T-helper 1 cell treated with Interleukin-12 subunit alpha and Interleukin-12 subunit beta and Interleukin-4 antibody, amounts not matched to agents 30 μg/mL and 1 μg/mL, for 36 hours (primary cell): ENCODE results near the gene POLE.

Experiments
- H3K27ac Mint-ChIP-seq: one replicate; pipeline ENCODE4 v1.8.0; 2021; ENCODE audit warnings: mild to moderate bottlenecking, mixed read lengths
- H3K27me3 Mint-ChIP-seq: one replicate; pipeline ENCODE4 v1.8.0; 2021; ENCODE audit warnings: low read depth, mixed read lengths
- H3K36me3 Mint-ChIP-seq: one replicate; pipeline ENCODE4 v1.8.0; 2021; ENCODE audit warnings: low read depth, mixed read lengths
- H3K4me1 Mint-ChIP-seq: one replicate; pipeline ENCODE4 v1.8.0; 2021; ENCODE audit warnings: low read depth, mixed read lengths
- H3K4me3 Mint-ChIP-seq: one replicate; pipeline ENCODE4 v1.8.0; 2021; ENCODE audit warnings: mild to moderate bottlenecking, moderate library complexity, mixed read lengths
- H3K9me3 Mint-ChIP-seq: one replicate; pipeline ENCODE4 v1.8.0; 2021; ENCODE audit warnings: mixed read lengths

POLE gene

DNA sequence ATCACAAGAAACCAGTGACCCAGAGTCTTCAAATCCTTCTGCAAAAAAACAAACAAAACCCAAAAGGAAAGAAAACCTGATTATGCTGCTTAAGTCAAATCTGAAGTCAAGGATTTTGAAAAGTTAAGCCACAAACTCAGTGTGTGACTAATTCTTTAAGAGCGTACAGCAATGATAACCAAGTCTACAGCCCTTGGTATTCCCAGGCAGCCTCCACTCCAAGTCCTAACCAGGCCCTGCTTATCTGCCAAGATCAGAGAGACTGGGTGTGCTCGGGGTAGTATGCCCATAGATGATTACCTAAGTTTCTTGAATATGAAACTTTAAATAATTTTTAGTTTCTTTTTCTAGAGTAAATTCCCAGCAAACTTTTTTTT lies 36.6 kb upstream of the POLE start:
- Mint-ChIP-seq H3K27me3 (no peaks in the 10 kb centered on the region), H3K4me3 (no peak overlapping the region), H3K27ac (no peak overlapping the region), H3K9me3 (no peaks in the 10 kb centered on the region), H3K36me3 (peaks cover 57% of the 10 kb centered on the region), H3K4me1 (no peaks in the 10 kb centered on the region)

DNA sequence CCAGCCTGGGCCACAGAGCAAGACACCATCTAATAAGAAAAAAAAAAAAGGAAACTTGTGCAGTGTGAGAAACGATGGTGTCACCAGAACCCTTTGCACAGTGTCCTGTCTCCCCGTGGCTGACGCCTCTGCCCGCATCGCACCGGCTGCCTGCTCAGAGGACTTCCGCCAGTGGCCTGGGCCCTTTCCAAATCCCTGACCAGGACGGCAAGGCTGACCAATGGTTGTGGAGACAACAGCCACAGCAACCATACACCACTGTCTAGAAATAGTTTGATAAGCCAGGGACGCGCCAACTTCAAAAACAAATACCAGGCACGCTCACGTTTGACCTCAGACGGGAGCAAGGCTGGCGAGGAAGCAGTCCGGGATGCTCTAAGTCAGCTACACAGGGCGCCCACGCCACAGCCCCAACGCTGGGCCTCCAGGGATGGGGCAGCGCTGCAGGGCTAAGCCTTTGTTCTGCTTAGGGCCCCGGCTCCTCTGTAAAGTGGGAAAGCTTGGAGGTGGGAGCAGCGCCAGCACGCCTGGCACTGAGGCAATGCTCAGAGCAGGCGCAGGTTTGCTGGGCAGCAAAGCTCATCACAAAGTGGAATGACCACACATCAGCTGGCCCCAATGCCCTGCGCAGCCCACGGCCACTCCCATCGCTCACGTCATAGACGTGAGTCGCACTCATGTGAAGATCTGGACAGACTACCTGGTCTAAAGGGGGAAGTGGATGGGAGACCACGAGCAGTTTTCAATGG lies 36.0 kb upstream of the POLE start:
- H3K4me3 Mint-ChIP-seq = no peak overlapping the region
- no peaks in the 10 kb centered on the region for H3K27me3 Mint-ChIP-seq
- no peak overlapping the region for H3K27ac Mint-ChIP-seq
- no peaks in the 10 kb centered on the region for H3K4me1 Mint-ChIP-seq
- H3K9me3 Mint-ChIP-seq = no peaks in the 10 kb centered on the region
- peaks cover 52% of the 10 kb centered on the region for H3K36me3 Mint-ChIP-seq

DNA sequence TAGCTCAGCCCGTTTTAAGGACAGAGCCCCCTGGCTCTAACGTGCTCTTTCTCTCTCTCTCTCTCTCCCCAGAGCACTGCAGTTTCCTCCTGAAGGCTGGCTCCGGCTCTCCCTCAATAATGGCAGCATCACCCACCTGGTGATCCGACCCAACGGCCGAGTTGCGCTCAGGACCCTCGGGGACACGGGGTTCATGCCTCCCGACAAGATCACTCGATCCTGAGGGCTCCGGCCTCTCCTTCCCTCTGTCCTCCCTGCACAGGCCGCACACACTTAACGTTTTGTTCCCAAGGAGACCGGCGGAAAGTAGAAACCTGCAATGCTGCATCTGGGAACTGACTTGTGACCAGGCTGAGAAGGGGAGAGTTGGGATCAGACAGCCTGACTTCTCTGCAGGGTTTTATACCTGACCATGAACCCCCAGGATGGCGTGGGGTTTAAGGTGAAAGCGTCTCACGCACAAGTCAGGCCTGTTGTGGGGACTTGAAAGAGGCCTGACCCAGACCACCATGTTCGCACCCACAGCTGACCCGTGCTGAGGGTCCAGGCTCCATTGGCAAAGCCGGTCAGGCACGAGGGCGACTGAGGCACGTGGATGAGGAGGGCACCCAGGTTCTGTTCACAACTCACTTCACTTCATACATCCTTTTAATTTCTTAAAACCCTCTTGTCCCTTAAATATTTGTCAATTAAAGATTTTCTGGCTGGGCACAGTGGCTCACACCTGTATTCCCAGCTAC lies 33.6 kb upstream of the POLE start:
- H3K4me1 Mint-ChIP-seq = no peaks in the 10 kb centered on the region
- no peaks in the 10 kb centered on the region for H3K27me3 Mint-ChIP-seq
- H3K36me3 Mint-ChIP-seq = peaks cover 37% of the 10 kb centered on the region
- H3K9me3 Mint-ChIP-seq = no peaks in the 10 kb centered on the region
- no peak overlapping the region for H3K4me3 Mint-ChIP-seq
- H3K27ac Mint-ChIP-seq = no peak overlapping the region

DNA sequence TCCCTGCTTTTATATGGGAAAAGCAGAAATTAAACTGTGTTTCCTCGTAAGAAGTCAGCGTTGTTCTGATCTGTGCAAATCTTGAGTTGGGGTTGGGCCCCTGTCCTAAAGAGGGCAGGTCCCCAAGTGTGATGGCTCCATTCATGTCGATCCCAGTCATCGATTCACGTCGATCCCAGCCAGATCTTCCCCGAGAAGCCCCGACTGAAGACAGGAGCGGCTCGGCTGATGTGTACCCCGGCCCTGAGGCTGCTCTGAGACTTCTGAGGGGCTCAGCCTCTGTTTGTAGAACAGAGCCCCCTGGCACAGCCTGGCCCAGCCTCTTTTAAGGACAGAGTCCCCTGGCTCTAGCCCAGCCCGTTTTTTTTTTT lies 32.8 kb upstream of the POLE start:
- Mint-ChIP-seq H3K27ac (no peak overlapping the region), H3K9me3 (no peaks in the 10 kb centered on the region), H3K4me3 (no peak overlapping the region), H3K4me1 (no peaks in the 10 kb centered on the region), H3K27me3 (no peaks in the 10 kb centered on the region), H3K36me3 (peaks cover 31% of the 10 kb centered on the region)

DNA sequence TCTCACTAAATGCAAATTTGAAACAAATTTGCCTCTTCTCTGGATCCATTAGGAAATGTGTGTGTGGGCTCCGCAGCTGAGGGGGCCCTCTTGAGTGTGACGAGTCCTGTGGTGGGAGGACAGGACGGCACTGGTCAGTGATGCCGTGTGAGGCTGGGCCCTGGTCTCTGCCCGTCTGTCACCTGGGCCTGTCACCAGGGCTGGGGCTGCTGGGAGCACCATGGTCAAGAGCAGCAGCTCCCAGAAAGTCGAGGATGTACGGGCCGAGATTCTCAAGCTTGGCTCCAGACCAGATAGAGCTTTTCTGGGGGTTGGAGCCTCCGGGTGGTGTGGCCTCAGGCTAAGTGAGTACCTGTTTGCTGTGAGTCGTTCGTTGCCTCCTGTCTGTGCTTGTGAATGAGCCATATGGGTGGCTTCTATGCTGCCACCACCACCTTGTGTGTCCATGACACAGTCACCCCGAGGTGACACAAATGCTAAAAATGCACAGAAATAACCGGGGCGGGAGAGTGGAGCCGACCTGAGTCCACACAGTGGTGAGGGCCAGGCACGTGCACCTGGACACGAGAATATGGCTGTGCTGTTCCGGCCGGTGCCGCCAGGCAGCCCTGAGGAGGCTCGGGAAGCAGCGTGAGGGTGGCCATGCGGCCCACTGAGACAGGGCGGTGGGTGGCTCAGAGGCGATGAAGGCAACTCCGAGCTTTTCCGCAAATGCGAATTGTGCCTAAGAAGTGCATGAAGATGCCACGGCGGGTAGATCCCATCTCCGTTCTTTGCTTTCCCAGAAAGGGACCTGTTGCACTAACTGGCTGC lies 32.2 kb upstream of the POLE start:
- Mint-ChIP-seq H3K4me3 (no peak overlapping the region), H3K36me3 (peaks cover 33% of the 10 kb centered on the region), H3K27ac (no peak overlapping the region), H3K9me3 (no peaks in the 10 kb centered on the region), H3K27me3 (no peaks in the 10 kb centered on the region), H3K4me1 (peaks cover 2% of the 10 kb centered on the region)

DNA sequence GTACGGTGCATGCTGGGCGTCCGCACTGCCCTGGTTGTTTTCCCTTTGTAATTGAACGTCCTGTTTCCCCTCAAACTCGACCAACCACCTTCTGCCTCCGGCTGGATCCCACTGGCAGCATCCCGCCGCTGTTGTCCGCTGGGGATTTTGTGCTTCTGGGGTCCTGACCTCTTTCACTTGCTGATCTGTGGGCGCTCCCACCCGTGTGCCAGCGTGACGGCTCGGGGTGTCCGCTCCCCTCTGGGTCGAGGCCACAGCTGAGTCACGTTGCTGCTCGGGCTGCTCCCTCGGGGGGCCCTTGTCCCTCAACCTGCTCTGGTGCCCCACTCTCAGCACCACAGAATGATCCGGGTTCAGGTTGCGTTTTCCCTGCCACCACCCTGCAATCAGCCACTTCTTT lies 31.5 kb upstream of the POLE start:
- Mint-ChIP-seq H3K36me3 (peaks cover 28% of the 10 kb centered on the region), H3K27ac (no peak overlapping the region), H3K4me3 (no peak overlapping the region), H3K27me3 (no peaks in the 10 kb centered on the region), H3K9me3 (no peaks in the 10 kb centered on the region), H3K4me1 (peaks cover 2% of the 10 kb centered on the region)

DNA sequence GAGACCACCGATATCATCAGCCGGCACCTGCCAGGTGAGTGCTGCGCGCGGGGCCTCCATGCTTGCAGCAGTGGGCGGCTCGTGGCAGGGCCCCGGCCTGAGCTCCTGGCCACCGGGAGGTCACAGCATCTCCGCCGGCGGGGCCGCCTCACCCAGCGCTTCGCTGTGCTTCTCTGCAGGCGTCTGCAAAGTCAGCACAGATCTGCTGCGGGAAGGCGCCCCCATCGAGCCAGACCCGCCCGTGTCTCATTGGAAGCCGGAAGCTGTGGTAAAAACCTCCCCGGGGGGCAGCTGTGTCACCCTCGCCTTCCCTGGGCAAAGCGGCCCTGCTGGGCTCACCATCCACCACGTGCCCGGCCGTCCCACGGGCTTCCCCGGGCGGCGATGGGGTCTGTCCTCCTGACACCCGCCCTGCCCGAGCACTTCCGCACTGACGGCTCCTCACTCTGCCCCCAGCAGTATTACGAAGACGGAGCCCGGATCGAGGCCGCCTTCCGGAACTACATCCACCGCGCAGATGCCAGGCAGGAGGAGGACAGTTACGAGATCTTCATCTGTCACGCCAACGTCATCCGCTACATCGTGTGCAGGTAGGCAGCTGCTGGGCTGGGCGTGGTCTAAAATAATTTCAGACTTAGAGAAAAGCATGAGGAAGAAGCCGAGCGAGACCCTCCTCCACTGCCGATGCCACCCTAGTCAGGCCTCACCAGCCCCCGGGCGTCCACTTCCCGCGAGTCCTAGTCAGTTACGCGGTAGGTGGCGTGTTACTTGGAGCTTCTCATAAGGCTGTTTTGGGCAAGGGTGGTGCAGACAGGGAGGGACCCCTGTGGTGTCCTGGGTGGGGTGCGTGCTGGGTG lies 30.6 kb upstream of the POLE start:
- Mint-ChIP-seq H3K36me3 (peaks cover 23% of the 10 kb centered on the region), H3K4me3 (no peak overlapping the region), H3K4me1 (peaks cover 6% of the 10 kb centered on the region), H3K27me3 (no peaks in the 10 kb centered on the region), H3K9me3 (no peaks in the 10 kb centered on the region), H3K27ac (no peak overlapping the region)

DNA sequence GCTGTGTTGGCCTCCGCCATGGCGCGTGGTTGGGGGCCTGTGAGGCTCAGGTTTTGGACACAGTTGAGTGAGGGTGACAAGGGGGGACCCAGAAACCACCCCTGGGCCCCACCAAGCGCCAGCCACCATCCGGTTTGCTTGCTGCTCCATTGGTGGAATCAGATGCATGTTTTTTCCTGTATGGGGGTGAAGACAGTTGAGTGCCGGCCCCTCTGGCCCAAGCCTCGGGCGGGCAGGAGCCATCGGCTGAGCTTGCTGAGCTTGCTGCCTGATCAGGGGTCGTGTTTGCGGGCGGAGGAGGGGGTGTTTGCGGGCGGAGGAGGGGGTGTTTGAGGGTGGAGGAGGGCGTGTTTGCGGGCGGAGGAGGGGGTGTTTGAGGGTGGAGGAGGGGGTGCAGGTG lies 29.9 kb upstream of the POLE start:
- H3K27me3 Mint-ChIP-seq = no peaks in the 10 kb centered on the region
- peaks cover 9% of the 10 kb centered on the region for H3K4me1 Mint-ChIP-seq
- no peak overlapping the region for H3K4me3 Mint-ChIP-seq
- H3K9me3 Mint-ChIP-seq = no peaks in the 10 kb centered on the region
- H3K36me3 Mint-ChIP-seq = peaks cover 23% of the 10 kb centered on the region
- no peak overlapping the region for H3K27ac Mint-ChIP-seq

DNA sequence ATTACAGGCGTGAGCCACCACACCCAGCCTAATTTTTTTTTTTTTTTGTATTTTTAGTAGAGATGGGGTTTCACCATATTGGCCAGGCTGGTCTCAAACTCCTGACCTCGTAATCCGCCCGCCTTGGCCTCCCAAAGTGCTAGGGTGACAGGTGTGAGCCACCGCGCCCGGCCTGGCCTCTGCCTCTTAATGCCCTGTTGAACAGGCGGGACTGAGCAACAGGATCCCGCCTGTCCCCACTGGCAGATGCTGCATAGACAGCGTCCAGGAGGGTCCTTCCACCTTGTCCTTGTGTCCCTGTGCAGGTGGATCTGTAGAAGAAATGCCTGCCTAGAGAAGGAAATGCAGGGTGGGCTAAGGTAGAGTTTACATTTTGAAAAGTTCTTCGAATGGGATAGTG lies 29.2 kb upstream of the POLE start:
- no peak overlapping the region for H3K27ac Mint-ChIP-seq
- no peaks in the 10 kb centered on the region for H3K27me3 Mint-ChIP-seq
- no peaks in the 10 kb centered on the region for H3K9me3 Mint-ChIP-seq
- peaks cover 23% of the 10 kb centered on the region for H3K36me3 Mint-ChIP-seq
- H3K4me1 Mint-ChIP-seq = peaks cover 13% of the 10 kb centered on the region
- H3K4me3 Mint-ChIP-seq = no peak overlapping the region

DNA sequence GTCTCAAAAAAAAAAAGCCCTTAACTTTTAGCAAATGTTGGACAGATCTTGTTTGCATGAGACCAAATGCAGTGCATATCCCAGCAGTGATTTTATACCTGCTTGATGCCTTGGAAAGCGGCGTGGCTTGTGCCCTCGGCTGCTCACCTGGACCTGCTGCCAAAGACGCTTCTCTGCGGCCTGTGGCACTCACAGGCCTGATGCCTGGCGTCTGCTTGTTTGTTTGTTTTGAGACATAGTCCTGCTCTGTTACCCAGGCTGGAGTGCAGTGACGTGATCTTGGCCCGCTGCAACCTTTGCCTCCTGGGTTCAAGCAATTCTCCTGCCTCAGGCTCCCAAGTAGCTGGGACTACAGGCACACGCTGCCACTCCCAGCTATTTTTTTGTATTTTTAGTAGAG lies 28.7 kb upstream of the POLE start:
- no peaks in the 10 kb centered on the region for H3K27me3 Mint-ChIP-seq
- H3K36me3 Mint-ChIP-seq = peaks cover 20% of the 10 kb centered on the region
- no peak overlapping the region for H3K27ac Mint-ChIP-seq
- peaks cover 13% of the 10 kb centered on the region for H3K4me1 Mint-ChIP-seq
- H3K4me3 Mint-ChIP-seq = no peak overlapping the region
- no peaks in the 10 kb centered on the region for H3K9me3 Mint-ChIP-seq

DNA sequence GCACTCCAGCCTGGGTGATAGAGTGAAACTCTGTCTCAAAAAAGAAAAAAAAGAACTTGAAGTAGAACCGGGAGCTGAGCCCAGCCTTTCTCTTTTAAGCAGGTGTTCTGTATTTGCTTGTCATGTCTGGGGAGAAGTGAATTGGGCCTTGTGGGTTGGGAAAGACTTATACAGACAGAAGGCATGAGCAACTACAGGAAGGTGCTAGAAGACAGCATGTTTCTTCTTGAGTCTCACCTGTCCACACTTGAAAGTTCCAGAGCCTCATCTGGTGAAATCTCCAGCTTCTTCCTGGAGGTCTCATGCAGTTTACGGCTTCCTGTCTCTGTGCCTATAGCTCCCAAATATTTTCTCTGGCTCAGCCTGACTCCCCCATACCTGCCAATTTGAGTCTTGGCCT lies 26.0 kb upstream of the POLE start:
- Mint-ChIP-seq H3K36me3 (peaks cover 11% of the 10 kb centered on the region), H3K4me3 (no peak overlapping the region), H3K9me3 (no peaks in the 10 kb centered on the region), H3K27me3 (no peaks in the 10 kb centered on the region), H3K27ac (no peak overlapping the region), H3K4me1 (peaks cover 17% of the 10 kb centered on the region)

DNA sequence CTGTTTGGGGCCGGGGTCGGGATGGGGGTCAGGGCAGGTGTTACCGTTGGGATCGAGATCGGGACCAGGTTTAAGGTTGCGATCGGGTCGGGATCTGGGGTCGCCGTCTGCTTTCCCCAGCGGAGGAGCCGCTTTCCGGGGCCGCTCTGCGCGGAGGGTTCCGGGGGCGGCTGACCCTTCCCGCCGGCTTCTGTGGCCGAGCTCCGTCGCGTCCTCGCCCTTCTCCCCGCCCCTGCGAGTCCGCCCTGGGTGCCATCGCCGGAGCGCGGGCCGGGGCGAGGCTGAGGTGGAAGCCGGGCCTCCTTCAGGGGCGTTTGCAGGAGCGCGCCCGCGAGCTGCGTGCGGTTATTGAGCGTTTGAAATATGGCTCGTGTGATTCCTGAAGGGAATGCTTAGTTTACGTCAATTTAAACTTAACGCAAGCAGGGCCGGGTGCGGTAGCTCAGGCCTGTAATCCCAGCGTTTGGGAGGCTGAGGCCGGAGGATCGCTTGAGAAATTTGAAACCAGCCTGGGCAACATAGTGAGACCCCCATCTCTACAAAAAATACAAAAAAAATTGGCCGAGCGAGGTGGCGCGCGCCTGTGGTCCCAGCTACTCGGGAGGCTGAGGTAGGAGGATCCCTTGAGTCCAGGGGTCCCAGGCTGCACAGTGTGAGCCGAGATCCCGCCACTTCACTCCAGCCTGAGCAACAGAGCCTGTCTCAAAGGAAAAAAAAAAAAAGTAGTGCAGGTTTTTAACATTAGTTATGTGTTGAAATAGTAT lies 24.1 kb upstream of the POLE start:
- Mint-ChIP-seq H3K9me3 (no peaks in the 10 kb centered on the region), H3K4me3 (peak overlapping the region; percentile 79), H3K27ac (no peak overlapping the region), H3K4me1 (peaks cover 17% of the 10 kb centered on the region), H3K36me3 (peaks cover 18% of the 10 kb centered on the region), H3K27me3 (no peaks in the 10 kb centered on the region)

DNA sequence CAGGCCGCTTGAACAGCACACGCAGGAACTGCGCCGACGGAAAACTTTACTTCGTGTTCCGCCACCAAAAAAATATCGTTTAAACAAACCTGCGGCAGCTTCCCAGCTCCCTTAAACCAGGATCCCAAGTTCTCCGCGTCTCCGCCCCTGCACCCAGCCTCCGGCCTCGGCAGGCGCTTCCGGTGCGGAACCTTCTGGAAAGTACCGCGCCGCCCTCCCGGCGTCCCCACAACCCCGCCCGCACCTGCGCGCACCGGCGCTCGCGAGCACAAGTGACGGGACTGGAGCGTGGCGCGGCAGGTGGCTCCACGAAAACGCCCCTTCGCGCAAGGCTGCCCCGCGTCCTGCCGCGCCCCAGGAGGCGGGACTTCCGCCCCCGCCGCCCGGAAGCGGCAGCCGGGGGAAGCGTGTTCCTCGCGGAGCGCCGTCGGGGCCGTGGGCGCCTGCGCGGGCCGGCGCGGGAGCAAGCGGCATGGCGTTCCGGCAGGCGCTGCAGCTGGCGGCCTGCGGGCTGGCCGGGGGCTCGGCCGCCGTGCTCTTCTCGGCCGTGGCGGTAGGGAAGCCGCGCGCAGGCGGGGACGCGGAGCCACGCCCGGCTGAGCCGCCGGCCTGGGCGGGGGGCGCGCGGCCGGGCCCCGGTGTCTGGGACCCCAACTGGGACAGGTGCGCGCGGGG lies 23.4 kb upstream of the POLE start, which contains the start of gene PGAM5:
PGAM5 (plus strand) TSS at position 438 of the 675 bp plus-strand sequence; CDS start at position 473, 35 bp downstream.
- H3K4me1 Mint-ChIP-seq = peaks cover 17% of the 10 kb centered on the region
- H3K9me3 Mint-ChIP-seq = no peaks in the 10 kb centered on the region
- peaks cover 18% of the 10 kb centered on the region for H3K36me3 Mint-ChIP-seq
- peak within 1 kb of the TSS; percentile 89 for H3K4me3 Mint-ChIP-seq
- peak within 1 kb of the TSS; percentile 91 for H3K27ac Mint-ChIP-seq
- H3K27me3 Mint-ChIP-seq = no peaks in the 10 kb centered on the region
